ENCODE data around the gene GALNT11.

Gene GALNT11

GRCh38 chr7:152115021-152115718 lies 89.7 kb downstream of the GALNT11 start:
- no peak for DNase-seq

- DNase-seq, result no peak
Observed at GRCh38 chr7:152117356-152117755, 91.9 kb downstream of the GALNT11 start.

GRCh38 chr7:152120210-152120609 lies 94.7 kb downstream of the GALNT11 start:
- no peak for DNase-seq

- DNase-seq, result no peak
Observed at GRCh38 chr7:152120776-152121175, 95.3 kb downstream of the GALNT11 start.

- DNase-seq, result no peak
Observed at GRCh38 chr7:152121432-152121831, 96.0 kb downstream of the GALNT11 start.

- DNase-seq, result no peak
Observed at GRCh38 chr7:152122540-152122939, 97.1 kb downstream of the GALNT11 start.

GRCh38 chr7:152126741-152127140 lies 101.3 kb downstream of the GALNT11 start:
- DNase-seq, result no peak

- DNase-seq, result no peak
Observed at GRCh38 chr7:152127229-152127628, 101.8 kb downstream of the GALNT11 start.

- no peak for DNase-seq
Observed at GRCh38 chr7:152128252-152128651, 102.8 kb downstream of the GALNT11 start.

- no peak for DNase-seq
Observed at GRCh38 chr7:152128741-152129461, 103.4 kb downstream of the GALNT11 start.

GRCh38 chr7:152129682-152130081 lies 104.2 kb downstream of the GALNT11 start:
- DNase-seq, result no peak

- DNase-seq, result no peak
Observed at GRCh38 chr7:152130658-152131590, 105.5 kb downstream of the GALNT11 start.

- DNase-seq, result no peak
Observed at GRCh38 chr7:152131981-152132494, 106.6 kb downstream of the GALNT11 start.

- no peak for DNase-seq
Observed at GRCh38 chr7:152132812-152133211, 107.3 kb downstream of the GALNT11 start.

GRCh38 chr7:152133804-152134203 lies 108.3 kb downstream of the GALNT11 start:
- DNase-seq, result no peak

GRCh38 chr7:152136686-152137085 lies 111.2 kb downstream of the GALNT11 start:
- DNase-seq, result no peak

GRCh38 chr7:152137476-152138025 lies 112.1 kb downstream of the GALNT11 start:
- no peak for DNase-seq

GRCh38 chr7:152140067-152140466 lies 114.6 kb downstream of the GALNT11 start:
- DNase-seq, result no peak

GRCh38 chr7:152140560-152140959 lies 115.1 kb downstream of the GALNT11 start:
- DNase-seq, result no peak

- no peak for DNase-seq
Observed at GRCh38 chr7:152142976-152143595, 117.6 kb downstream of the GALNT11 start.

All from nucleus accumbens (tissue), 56 donors.